ENCODE data around the gene RIMS4.

The RIMS4 gene

DNA sequence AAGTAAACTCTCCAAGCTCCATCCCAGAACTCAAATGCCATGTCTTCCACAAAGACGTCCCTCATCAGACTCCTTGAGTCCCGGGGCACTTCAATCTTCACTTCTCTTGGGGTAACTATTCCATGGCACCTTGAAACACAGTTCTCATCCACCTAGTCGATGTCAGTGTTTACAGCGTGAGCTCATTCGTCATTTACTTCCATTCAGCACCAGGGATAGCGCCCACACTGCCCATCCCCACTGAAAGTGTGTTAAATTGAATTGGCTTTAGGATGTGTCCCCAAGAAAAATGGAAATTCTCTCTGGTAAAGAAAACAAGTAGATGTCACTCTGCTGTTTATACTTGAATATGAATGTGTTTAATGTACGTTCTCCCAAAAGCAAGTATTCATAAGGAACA is 33.4 kb downstream of the RIMS4 start:
- Histone ChIP-seq H3K4me1 (ENCODE audit: control extremely low read depth in 1 of 4, control insufficient read depth in 4 of 4, insufficient read depth in 4 of 4, low read length in 3 of 4) (no peaks in the 10 kb centered on the region), H3K9me3 (ENCODE audit: control extremely low read depth in 1 of 5, control insufficient read depth in 4 of 5, insufficient read depth in 2 of 5, low read depth in 1 of 5, low read length in 4 of 5) (no peaks in the 10 kb centered on the region), H3K4me3 (ENCODE audit: control insufficient read depth in 1 of 7, extremely low read depth in 1 of 7, insufficient read depth in 4 of 7, low read depth in 2 of 7, low read length in 6 of 7) (no peak overlapping the region), H3K27me3 (replicated peaks in 2 of 5; ENCODE audit: control insufficient read depth in 4 of 5, insufficient read depth in 5 of 5, low read length in 4 of 5) (peaks cover 0 to 9% (median 2%) of the 10 kb centered on the region in 5 experiments), H3K27ac (ENCODE audit: insufficient read depth in 1 of 2, low read depth in 1 of 2, low read length in 2 of 2, poor library complexity in 1 of 2, severe bottlenecking in 2 of 2) (no peak overlapping the region), H3K36me3 (ENCODE audit: control insufficient read depth in 4 of 4, insufficient read depth in 4 of 4, low read length in 3 of 4) (no peaks in the 10 kb centered on the region)
- DNase-seq: peak; percentile 11 to 57 (median 51)
- WGBS (ENCODE audit: insufficient coverage): 36% methylated on average over 2 of the region's 7 CpGs
- POLR2A ChIA-PET: no interaction called here
- CTCF ChIA-PET: interaction anchor here (1.0 to 1.7 kb wide), 3 partner anchors 9 to 29 kb away, joined by 3 to 6 read pairs (median 4); no protein-coding TSS in a partner anchor

- no peak for DNase-seq
- no peak overlapping the region for H3K4me3 ChIP-seq (ENCODE audit: control insufficient read depth in 1 of 7, extremely low read depth in 1 of 7, insufficient read depth in 4 of 7, low read depth in 2 of 7, low read length in 6 of 7)
- no peaks in the 10 kb centered on the region for H3K36me3 ChIP-seq (ENCODE audit: control insufficient read depth in 4 of 4, insufficient read depth in 4 of 4, low read length in 3 of 4)
- POLR2A ChIA-PET: no interaction called here
- H3K4me1 ChIP-seq (ENCODE audit: control extremely low read depth in 1 of 4, control insufficient read depth in 4 of 4, insufficient read depth in 4 of 4, low read length in 3 of 4): no peaks in the 10 kb centered on the region
- CTCF ChIA-PET: no interaction called here
- 52% methylated on average over 5 of the region's 10 CpGs for WGBS (ENCODE audit: insufficient coverage)
- H3K27me3 ChIP-seq (replicated peaks in 2 of 5; ENCODE audit: control insufficient read depth in 4 of 5, insufficient read depth in 5 of 5, low read length in 4 of 5): peaks cover 0 to 28% (median 1%) of the 10 kb centered on the region in 5 experiments
- no peaks in the 10 kb centered on the region for H3K9me3 ChIP-seq (ENCODE audit: control extremely low read depth in 1 of 5, control insufficient read depth in 4 of 5, insufficient read depth in 2 of 5, low read depth in 1 of 5, low read length in 4 of 5)
- no peak overlapping the region for H3K27ac ChIP-seq (ENCODE audit: insufficient read depth in 1 of 2, low read depth in 1 of 2, low read length in 2 of 2, poor library complexity in 1 of 2, severe bottlenecking in 2 of 2)
These were observed 37.1 kb downstream of the RIMS4 start for GRCh38 chr20:44773070-44773829.

GRCh38 chr20:44772636-44773035 is 37.7 kb downstream of the RIMS4 start:
- Histone ChIP-seq H3K9me3 (ENCODE audit: control extremely low read depth in 1 of 5, control insufficient read depth in 4 of 5, insufficient read depth in 2 of 5, low read depth in 1 of 5, low read length in 4 of 5) (no peaks in the 10 kb centered on the region), H3K36me3 (ENCODE audit: control insufficient read depth in 4 of 4, insufficient read depth in 4 of 4, low read length in 3 of 4) (no peaks in the 10 kb centered on the region), H3K27ac (ENCODE audit: insufficient read depth in 1 of 2, low read depth in 1 of 2, low read length in 2 of 2, poor library complexity in 1 of 2, severe bottlenecking in 2 of 2) (no peak overlapping the region), H3K4me3 (ENCODE audit: control insufficient read depth in 1 of 7, extremely low read depth in 1 of 7, insufficient read depth in 4 of 7, low read depth in 2 of 7, low read length in 6 of 7) (no peak overlapping the region), H3K4me1 (ENCODE audit: control extremely low read depth in 1 of 4, control insufficient read depth in 4 of 4, insufficient read depth in 4 of 4, low read length in 3 of 4) (no peaks in the 10 kb centered on the region), H3K27me3 (replicated peaks in 2 of 5; ENCODE audit: control insufficient read depth in 4 of 5, insufficient read depth in 5 of 5, low read length in 4 of 5) (peaks cover 0 to 30% (median 3%) of the 10 kb centered on the region in 5 experiments)
- ChIA-PET POLR2A (no interaction called here), CTCF (no interaction called here)
- 87% methylated on average over 3 of the region's 8 CpGs for WGBS (ENCODE audit: insufficient coverage)
- DNase-seq: no peak

DNA sequence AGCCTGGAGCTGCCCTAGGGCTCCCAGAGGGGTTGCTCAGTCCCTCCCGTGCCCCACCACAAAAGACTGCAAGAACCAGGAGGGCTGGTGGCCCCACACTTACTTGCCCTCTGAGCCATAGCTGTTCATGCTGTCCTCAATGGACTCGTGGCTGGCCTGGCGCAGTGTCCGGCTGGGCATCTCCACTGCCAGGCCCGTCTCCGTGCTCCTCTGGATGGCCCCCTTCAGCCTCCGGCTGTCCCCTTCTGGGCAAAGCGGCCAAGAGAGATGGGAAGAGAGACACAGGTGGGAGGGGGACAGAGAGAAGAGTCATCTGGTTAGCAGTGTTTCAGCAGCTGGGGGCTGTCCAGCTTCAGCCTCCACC is 39.2 kb downstream of the RIMS4 start:
- H3K4me1 ChIP-seq (ENCODE audit: control extremely low read depth in 1 of 4, control insufficient read depth in 4 of 4, insufficient read depth in 4 of 4, low read length in 3 of 4): no peaks in the 10 kb centered on the region
- DNase-seq: no peak
- H3K4me3 ChIP-seq (ENCODE audit: control insufficient read depth in 1 of 7, extremely low read depth in 1 of 7, insufficient read depth in 4 of 7, low read depth in 2 of 7, low read length in 6 of 7): no peak overlapping the region
- WGBS (ENCODE audit: insufficient coverage): 93% methylated on average over 2 of the region's 8 CpGs
- no peak overlapping the region for H3K27ac ChIP-seq (ENCODE audit: insufficient read depth in 1 of 2, low read depth in 1 of 2, low read length in 2 of 2, poor library complexity in 1 of 2, severe bottlenecking in 2 of 2)
- peaks cover 0 to 40% (median 5%) of the 10 kb centered on the region in 5 experiments for H3K27me3 ChIP-seq (replicated peaks in 2 of 5; ENCODE audit: control insufficient read depth in 4 of 5, insufficient read depth in 5 of 5, low read length in 4 of 5)
- H3K9me3 ChIP-seq (ENCODE audit: control extremely low read depth in 1 of 5, control insufficient read depth in 4 of 5, insufficient read depth in 2 of 5, low read depth in 1 of 5, low read length in 4 of 5): no peaks in the 10 kb centered on the region
- POLR2A ChIA-PET: no interaction called here
- CTCF ChIA-PET: no interaction called here
- H3K36me3 ChIP-seq (ENCODE audit: control insufficient read depth in 4 of 4, insufficient read depth in 4 of 4, low read length in 3 of 4): no peaks in the 10 kb centered on the region

GRCh38 chr20:44770484-44771171 is 39.7 kb downstream of the RIMS4 start:
- ChIA-PET CTCF (no interaction called here), POLR2A (no interaction called here)
- Histone ChIP-seq H3K27me3 (replicated peaks in 2 of 5; ENCODE audit: control insufficient read depth in 4 of 5, insufficient read depth in 5 of 5, low read length in 4 of 5) (peaks cover 0 to 45% (median 5%) of the 10 kb centered on the region in 5 experiments), H3K4me1 (ENCODE audit: control extremely low read depth in 1 of 4, control insufficient read depth in 4 of 4, insufficient read depth in 4 of 4, low read length in 3 of 4) (no peaks in the 10 kb centered on the region), H3K4me3 (ENCODE audit: control insufficient read depth in 1 of 7, extremely low read depth in 1 of 7, insufficient read depth in 4 of 7, low read depth in 2 of 7, low read length in 6 of 7) (no peak overlapping the region), H3K36me3 (ENCODE audit: control insufficient read depth in 4 of 4, insufficient read depth in 4 of 4, low read length in 3 of 4) (no peaks in the 10 kb centered on the region), H3K27ac (ENCODE audit: insufficient read depth in 1 of 2, low read depth in 1 of 2, low read length in 2 of 2, poor library complexity in 1 of 2, severe bottlenecking in 2 of 2) (no peak overlapping the region), H3K9me3 (ENCODE audit: control extremely low read depth in 1 of 5, control insufficient read depth in 4 of 5, insufficient read depth in 2 of 5, low read depth in 1 of 5, low read length in 4 of 5) (no peaks in the 10 kb centered on the region)
- DNase-seq: no peak
- 83% methylated on average over 4 of the region's 11 CpGs for WGBS (ENCODE audit: insufficient coverage)

- H3K9me3 ChIP-seq (ENCODE audit: control extremely low read depth in 1 of 5, control insufficient read depth in 4 of 5, insufficient read depth in 2 of 5, low read depth in 1 of 5, low read length in 4 of 5): no peaks in the 10 kb centered on the region
- ChIA-PET CTCF (interaction anchor here (0.9 to 3.7 kb wide), 2 partner anchors 17 to 22 kb away, joined by 3 to 19 read pairs; partner anchors contain the start of gene KCNK15), POLR2A (no interaction called here)
- H3K27ac ChIP-seq (ENCODE audit: insufficient read depth in 1 of 2, low read depth in 1 of 2, low read length in 2 of 2, poor library complexity in 1 of 2, severe bottlenecking in 2 of 2): no peak overlapping the region
- H3K4me1 ChIP-seq (ENCODE audit: control extremely low read depth in 1 of 4, control insufficient read depth in 4 of 4, insufficient read depth in 4 of 4, low read length in 3 of 4): no peaks in the 10 kb centered on the region
- peaks cover 0 to 46% (median 5%) of the 10 kb centered on the region in 5 experiments for H3K27me3 ChIP-seq (replicated peaks in 2 of 5; ENCODE audit: control insufficient read depth in 4 of 5, insufficient read depth in 5 of 5, low read length in 4 of 5)
- no peaks in the 10 kb centered on the region for H3K36me3 ChIP-seq (ENCODE audit: control insufficient read depth in 4 of 4, insufficient read depth in 4 of 4, low read length in 3 of 4)
- DNase-seq: no peak
- 47% methylated on average over 3 of the region's 5 CpGs for WGBS (ENCODE audit: insufficient coverage)
- no peak overlapping the region for H3K4me3 ChIP-seq (ENCODE audit: control insufficient read depth in 1 of 7, extremely low read depth in 1 of 7, insufficient read depth in 4 of 7, low read depth in 2 of 7, low read length in 6 of 7)
These were observed 40.9 kb downstream of the RIMS4 start for GRCh38 chr20:44769481-44769863.

DNA sequence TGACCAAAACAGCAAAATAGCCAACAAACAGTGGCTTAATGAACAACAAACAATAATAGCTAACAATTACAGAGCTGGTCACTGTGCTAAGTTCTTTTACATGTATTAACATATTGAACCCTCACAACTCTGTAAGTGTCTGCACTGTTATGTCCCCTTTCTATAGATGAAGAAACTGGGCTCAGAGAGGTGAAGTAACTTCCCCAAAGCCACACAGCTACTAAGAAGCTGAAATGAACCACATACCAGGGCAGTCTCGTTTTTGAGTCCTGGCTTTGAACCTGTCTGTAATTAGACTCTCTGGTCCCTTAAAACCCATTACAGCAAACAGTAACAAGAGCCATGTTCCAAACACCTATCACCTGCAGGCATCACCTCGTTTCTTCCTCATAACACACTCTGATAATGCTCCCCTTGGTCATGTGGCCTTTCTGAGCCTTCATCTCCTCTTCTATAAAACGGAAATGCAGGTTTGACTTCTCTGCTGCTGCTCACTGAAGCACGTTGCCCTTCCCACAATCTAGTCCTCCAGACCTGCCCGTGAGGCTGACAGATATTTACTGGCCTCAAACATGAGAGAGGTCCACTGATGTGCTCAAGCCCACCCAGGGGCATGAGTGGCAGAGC is 41.4 kb downstream of the RIMS4 start:
- no peak overlapping the region for H3K4me3 ChIP-seq (ENCODE audit: control insufficient read depth in 1 of 7, extremely low read depth in 1 of 7, insufficient read depth in 4 of 7, low read depth in 2 of 7, low read length in 6 of 7)
- H3K27me3 ChIP-seq (replicated peaks in 2 of 5; ENCODE audit: control insufficient read depth in 4 of 5, insufficient read depth in 5 of 5, low read length in 4 of 5): peaks cover 0 to 46% (median 5%) of the 10 kb centered on the region in 5 experiments
- no peak for DNase-seq
- ChIA-PET CTCF (interaction anchor here (0.9 to 3.7 kb wide), 2 partner anchors 16 to 22 kb away, joined by 3 to 19 read pairs; partner anchors contain the start of gene KCNK15), POLR2A (no interaction called here)
- no peaks in the 10 kb centered on the region for H3K9me3 ChIP-seq (ENCODE audit: control extremely low read depth in 1 of 5, control insufficient read depth in 4 of 5, insufficient read depth in 2 of 5, low read depth in 1 of 5, low read length in 4 of 5)
- H3K27ac ChIP-seq (ENCODE audit: insufficient read depth in 1 of 2, low read depth in 1 of 2, low read length in 2 of 2, poor library complexity in 1 of 2, severe bottlenecking in 2 of 2): no peak overlapping the region
- H3K36me3 ChIP-seq (ENCODE audit: control insufficient read depth in 4 of 4, insufficient read depth in 4 of 4, low read length in 3 of 4): no peaks in the 10 kb centered on the region
- H3K4me1 ChIP-seq (ENCODE audit: control extremely low read depth in 1 of 4, control insufficient read depth in 4 of 4, insufficient read depth in 4 of 4, low read length in 3 of 4): no peaks in the 10 kb centered on the region
- 65% methylated on average over 5 of the region's 5 CpGs for WGBS (ENCODE audit: insufficient coverage)
